Breast epithelium (tissue), 3 donors: ENCODE results near the gene LOC101059915.

Experiments used
- CTCF ChIP-seq, 3 donors: fragments of 450-650 bp; IDR thresholded peaks; one replicate each; pipeline ENCODE4 v1.5.1; 2016 to 2017; ENCODE audit warnings: antibody characterized with exemption in 3 of 3, mild to moderate bottlenecking in 3 of 3, moderate library complexity in 3 of 3
- POLR2A ChIP-seq: fragments of 450-650 bp; IDR thresholded peaks from one replicate; pipeline ENCODE4 v1.6.1; 2016; ENCODE audit warnings: antibody characterized with exemption, mild to moderate bottlenecking, moderate library complexity

- no peak for TF ChIP-seq CTCF (IDR thresholded peaks at IDR 0.05)
- no peak for TF ChIP-seq POLR2A
Observed at GRCh38 chrX:71671938-71672337, 4.6 kb downstream of the LOC101059915 start.
